Measurements from ENCODE around the gene DNAI4. TPM values are rescaled to one million over a fixed set of nuclear protein-coding genes. Genes with fewer than 3 reads are reported as not detected.

The DNAI4 gene
- total RNA-seq, 4 donors from 2014 or later = 30.6 to 99.5 (median 55.4) TPM

DNA sequence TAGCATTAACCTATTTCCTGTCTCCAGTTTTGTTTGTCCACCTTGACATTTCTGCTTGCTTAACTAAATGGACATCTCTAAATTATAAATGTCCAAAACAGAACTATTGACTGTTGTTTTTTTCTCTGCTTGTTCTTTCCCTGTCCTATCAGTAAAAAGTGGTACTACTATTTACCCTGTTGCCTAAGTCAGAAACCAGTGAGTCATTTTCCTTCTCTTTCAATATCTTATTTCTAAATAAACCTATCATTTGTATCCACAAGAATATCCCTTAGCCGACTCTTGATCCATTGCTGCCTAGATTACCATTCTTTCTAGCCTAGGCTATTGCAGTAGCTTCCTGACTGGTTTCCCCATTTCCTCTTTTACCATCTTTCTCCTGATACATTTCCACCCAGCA is 22.6 kb upstream of the DNAI4 start:
- Histone ChIP-seq H3K4me1 (peaks cover 0 to 4% of the 10 kb centered on the region in 2 donors), H3K27ac (no peak overlapping the region), H3K4me3 (no peak overlapping the region), H3K9me3 (no peaks in the 10 kb centered on the region), H3K36me3 (no peaks in the 10 kb centered on the region), H3K27me3 (no peaks in the 10 kb centered on the region)
- DNase-seq = no peak
- TF ChIP-seq POLR2A (IDR thresholded peaks at IDR 0.05) = no peak
- TF ChIP-seq, protein P1, sequence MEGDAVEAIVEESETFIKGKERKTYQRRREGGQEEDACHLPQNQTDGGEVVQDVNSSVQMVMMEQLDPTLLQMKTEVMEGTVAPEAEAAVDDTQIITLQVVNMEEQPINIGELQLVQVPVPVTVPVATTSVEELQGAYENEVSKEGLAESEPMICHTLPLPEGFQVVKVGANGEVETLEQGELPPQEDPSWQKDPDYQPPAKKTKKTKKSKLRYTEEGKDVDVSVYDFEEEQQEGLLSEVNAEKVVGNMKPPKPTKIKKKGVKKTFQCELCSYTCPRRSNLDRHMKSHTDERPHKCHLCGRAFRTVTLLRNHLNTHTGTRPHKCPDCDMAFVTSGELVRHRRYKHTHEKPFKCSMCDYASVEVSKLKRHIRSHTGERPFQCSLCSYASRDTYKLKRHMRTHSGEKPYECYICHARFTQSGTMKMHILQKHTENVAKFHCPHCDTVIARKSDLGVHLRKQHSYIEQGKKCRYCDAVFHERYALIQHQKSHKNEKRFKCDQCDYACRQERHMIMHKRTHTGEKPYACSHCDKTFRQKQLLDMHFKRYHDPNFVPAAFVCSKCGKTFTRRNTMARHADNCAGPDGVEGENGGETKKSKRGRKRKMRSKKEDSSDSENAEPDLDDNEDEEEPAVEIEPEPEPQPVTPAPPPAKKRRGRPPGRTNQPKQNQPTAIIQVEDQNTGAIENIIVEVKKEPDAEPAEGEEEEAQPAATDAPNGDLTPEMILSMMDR (IDR thresholded peaks at IDR 0.05) = no peak
- intact Hi-C loops (cut with DNase I; ENCODE audit: low total_unique reads) = no loop called here

- H3K4me3 ChIP-seq = no peak overlapping the region
- DNase-seq = no peak
- H3K36me3 ChIP-seq = no peaks in the 10 kb centered on the region
- intact Hi-C loops (cut with DNase I; ENCODE audit: low total_unique reads) = no loop called here
- no peaks in the 10 kb centered on the region for H3K9me3 ChIP-seq
- H3K4me1 ChIP-seq = peaks cover 0 to 4% of the 10 kb centered on the region in 2 donors
- TF ChIP-seq, protein P1 (IDR thresholded peaks at IDR 0.05) = no peak
- TF ChIP-seq POLR2A (IDR thresholded peaks at IDR 0.05) = no peak
- no peaks in the 10 kb centered on the region for H3K27me3 ChIP-seq
- peak overlapping the region; percentile 62 to 84 for H3K27ac ChIP-seq
Measured at GRCh38 chr1:66945316-66945715, 20.7 kb upstream of the DNAI4 start.

DNA sequence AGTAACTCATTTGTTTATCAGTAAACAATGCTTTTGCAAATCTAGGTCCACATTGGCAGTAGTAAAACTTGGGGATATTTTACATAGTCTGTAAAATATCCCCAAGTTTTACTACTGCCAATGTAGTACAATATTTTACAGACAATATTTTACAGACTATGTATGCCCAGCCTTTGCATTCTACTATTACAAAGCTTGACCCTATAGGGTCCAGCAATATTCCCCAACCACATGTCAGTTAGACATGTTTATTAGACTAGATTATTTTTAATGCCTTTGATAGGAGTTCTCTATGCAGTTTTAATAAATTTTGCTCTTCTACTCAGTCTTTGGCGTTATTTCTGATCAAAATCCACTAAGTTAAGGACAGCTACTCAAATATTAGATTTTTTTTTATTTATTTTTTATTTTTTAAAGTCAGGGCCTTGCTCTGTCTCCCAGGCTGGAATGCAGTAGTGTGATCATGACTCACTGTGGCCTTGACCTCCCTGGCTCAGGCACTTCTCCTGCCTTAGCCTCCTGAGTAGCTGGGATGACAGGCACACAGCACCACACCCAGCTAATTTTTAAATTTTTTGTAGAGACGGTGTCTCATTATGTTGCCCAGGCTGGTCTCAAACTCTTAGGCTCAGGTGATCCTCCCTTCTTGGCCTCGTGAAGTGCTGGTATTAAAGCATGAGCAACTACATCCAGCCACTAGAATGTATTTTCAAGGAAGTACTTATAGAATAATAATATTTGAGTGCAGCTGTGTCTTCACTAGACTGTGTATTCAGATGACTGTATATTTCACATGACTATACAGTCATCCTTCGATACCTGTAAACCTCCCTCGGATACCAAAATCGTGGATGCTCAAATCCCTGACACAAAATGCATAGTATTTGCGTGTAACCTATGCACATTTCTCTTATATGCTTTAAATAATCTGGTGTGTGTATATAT is 19.9 kb upstream of the DNAI4 start:
- H3K4me1 ChIP-seq = peaks cover under 1 to 4% of the 10 kb centered on the region in 2 donors
- intact Hi-C loops (cut with DNase I; ENCODE audit: low total_unique reads) = no loop called here
- no peaks in the 10 kb centered on the region for H3K27me3 ChIP-seq
- H3K27ac ChIP-seq = peak overlapping the region; percentile 62 to 84
- DNase-seq = peak; percentile 70 to 73
- H3K9me3 ChIP-seq = no peaks in the 10 kb centered on the region
- no peaks in the 10 kb centered on the region for H3K36me3 ChIP-seq
- H3K4me3 ChIP-seq = no peak overlapping the region
- no peak for TF ChIP-seq POLR2A (IDR thresholded peaks at IDR 0.05)
- TF ChIP-seq, protein P1 (IDR thresholded peaks at IDR 0.05) = no peak

- Histone ChIP-seq H3K27ac (peak overlapping the region; percentile 62 to 84), H3K4me3 (no peak overlapping the region), H3K36me3 (no peaks in the 10 kb centered on the region), H3K27me3 (no peaks in the 10 kb centered on the region), H3K4me1 (peaks cover 4 to 9% of the 10 kb centered on the region in 2 donors), H3K9me3 (no peaks in the 10 kb centered on the region)
- intact Hi-C loops (cut with DNase I; ENCODE audit: low total_unique reads) = no loop called here
- TF ChIP-seq, protein P1 (IDR thresholded peaks at IDR 0.05) = no peak
- no peak for TF ChIP-seq POLR2A (IDR thresholded peaks at IDR 0.05)
- DNase-seq = no peak
Measured at GRCh38 chr1:66943361-66943969, 18.8 kb upstream of the DNAI4 start.

GRCh38 chr1:66940981-66941380 is 16.3 kb upstream of the DNAI4 start:
- Histone ChIP-seq H3K4me3 (no peak overlapping the region), H3K36me3 (no peaks in the 10 kb centered on the region), H3K9me3 (no peaks in the 10 kb centered on the region), H3K27ac (no peak overlapping the region), H3K4me1 (peaks cover 4 to 9% of the 10 kb centered on the region in 2 donors), H3K27me3 (no peaks in the 10 kb centered on the region)
- DNase-seq = no peak
- TF ChIP-seq, protein P1 (IDR thresholded peaks at IDR 0.05) = no peak
- no peak for TF ChIP-seq POLR2A (IDR thresholded peaks at IDR 0.05)
- intact Hi-C loops (cut with DNase I; ENCODE audit: low total_unique reads) = no loop called here
